ENCODE results near the gene SLC2A13. TPM values are rescaled to one million over a fixed set of nuclear protein-coding genes. Genes with fewer than 3 reads are reported as not detected.

SLC2A13 gene
- polyA plus RNA-seq, 1 donor (not counting 4 experiments of a cell fraction or from before 2014, with no cell fraction given): 1.1 TPM

- Histone ChIP-seq H3K9me1 (ENCODE audit: control insufficient read depth, extremely low read depth, insufficient read depth, low read length) (no peaks in the 10 kb centered on the region), H3K4me2 (ENCODE audit: control insufficient read depth, extremely low read depth, insufficient read depth, low read depth, low read length) (no peak overlapping the region), H3K9me3 (ENCODE audit: control insufficient read depth, low read depth, low read length) (no peaks in the 10 kb centered on the region), H4K20me1 (ENCODE audit: control insufficient read depth, extremely low read depth, insufficient read depth, low read length) (no peaks in the 10 kb centered on the region), H3K79me2 (ENCODE audit: control insufficient read depth, insufficient read depth, low read length) (no peaks in the 10 kb centered on the region), H3K4me3 (ENCODE audit: control insufficient read depth in 2 of 3, extremely low read depth in 1 of 3, insufficient read depth in 2 of 3, low read depth in 1 of 3, low read length in 3 of 3) (no peak overlapping the region), H3K27me3 (ENCODE audit: control insufficient read depth, extremely low read depth, insufficient read depth, low read length) (no peaks in the 10 kb centered on the region), H3K9ac (ENCODE audit: control insufficient read depth, extremely low read depth, insufficient read depth, low read length) (no peak overlapping the region), H3K4me1 (ENCODE audit: control insufficient read depth, extremely low read depth, insufficient read depth, low read length) (no peaks in the 10 kb centered on the region), H3K36me3 (ENCODE audit: control insufficient read depth in 2 of 2, extremely low read depth in 1 of 2, insufficient read depth in 2 of 2, low read length in 2 of 2) (no peaks in the 10 kb centered on the region), H3K27ac (ENCODE audit: control insufficient read depth, insufficient read depth, low read length) (no peak overlapping the region), H2AFZ (ENCODE audit: control insufficient read depth, low read length) (no peak overlapping the region)
- dilution Hi-C loops (cut with MboI; ENCODE audit: extremely low pct_ligation_motif_present, low sequenced_read_pairs): no loop called here
- TF ChIP-seq CTCF (optimal IDR thresholded peaks at IDR 0.05 in 1 of 3, IDR thresholded peaks at IDR 0.05 in 1 of 3, conservative IDR thresholded peaks at IDR 0.05 in 1 of 3; ENCODE audit: extremely low read depth in 1 of 3, insufficient read depth in 2 of 3, low read length in 3 of 3) (no peak), EZH2 (IDR thresholded peaks at IDR 0.05; ENCODE audit: low read length) (no peak)
- DNase-seq (ENCODE audit: low read depth, low spot score): no peak
- FAIRE-seq: no peak
Measured at GRCh38 chr12:39780913-39781446, 324.9 kb downstream of the SLC2A13 start.

- H3K9ac ChIP-seq (ENCODE audit: control insufficient read depth, extremely low read depth, insufficient read depth, low read length): no peak overlapping the region
- no peak for DNase-seq (ENCODE audit: low read depth, low spot score)
- no peak overlapping the region for H3K4me2 ChIP-seq (ENCODE audit: control insufficient read depth, extremely low read depth, insufficient read depth, low read depth, low read length)
- H3K79me2 ChIP-seq (ENCODE audit: control insufficient read depth, insufficient read depth, low read length): no peaks in the 10 kb centered on the region
- dilution Hi-C loops (cut with MboI; ENCODE audit: extremely low pct_ligation_motif_present, low sequenced_read_pairs): no loop called here
- H4K20me1 ChIP-seq (ENCODE audit: control insufficient read depth, extremely low read depth, insufficient read depth, low read length): no peaks in the 10 kb centered on the region
- H3K4me3 ChIP-seq (ENCODE audit: control insufficient read depth in 2 of 3, extremely low read depth in 1 of 3, insufficient read depth in 2 of 3, low read depth in 1 of 3, low read length in 3 of 3): no peak overlapping the region
- FAIRE-seq: no peak
- no peaks in the 10 kb centered on the region for H3K4me1 ChIP-seq (ENCODE audit: control insufficient read depth, extremely low read depth, insufficient read depth, low read length)
- no peaks in the 10 kb centered on the region for H3K9me1 ChIP-seq (ENCODE audit: control insufficient read depth, extremely low read depth, insufficient read depth, low read length)
- H3K36me3 ChIP-seq (ENCODE audit: control insufficient read depth in 2 of 2, extremely low read depth in 1 of 2, insufficient read depth in 2 of 2, low read length in 2 of 2): no peaks in the 10 kb centered on the region
- no peak for TF ChIP-seq CTCF (optimal IDR thresholded peaks at IDR 0.05 in 1 of 3, IDR thresholded peaks at IDR 0.05 in 1 of 3, conservative IDR thresholded peaks at IDR 0.05 in 1 of 3; ENCODE audit: extremely low read depth in 1 of 3, insufficient read depth in 2 of 3, low read length in 3 of 3)
- no peaks in the 10 kb centered on the region for H3K9me3 ChIP-seq (ENCODE audit: control insufficient read depth, low read depth, low read length)
- no peak overlapping the region for H2AFZ ChIP-seq (ENCODE audit: control insufficient read depth, low read length)
- H3K27me3 ChIP-seq (ENCODE audit: control insufficient read depth, extremely low read depth, insufficient read depth, low read length): no peaks in the 10 kb centered on the region
- no peak overlapping the region for H3K27ac ChIP-seq (ENCODE audit: control insufficient read depth, insufficient read depth, low read length)
Measured at GRCh38 chr12:39780411-39780912, 325.4 kb downstream of the SLC2A13 start.

All from keratinocyte (primary cell).